Endodermal cell (in vitro differentiated cells): ENCODE results near the gene UPF3A. TPM values are rescaled to one million over a fixed set of nuclear protein-coding genes. Genes with fewer than 3 reads are reported as not detected.

Experiments
- DNase-seq: peaks from one replicate; pipeline ENCODE4 v3.0.0-alpha.2; 2017
- H3K27ac ChIP-seq: 2 replicates; pipeline ENCODE4 v1.5.1; 2013; ENCODE audit warnings: mild to moderate bottlenecking, low read depth, low read length, moderate library complexity
- H3K27me3 ChIP-seq: 2 replicates; pipeline ENCODE4 v1.6.1; 2013; ENCODE audit warnings: mild to moderate bottlenecking, low read length, moderate library complexity; ENCODE audit not compliant: insufficient read depth, control insufficient read depth, poor library complexity, severe bottlenecking
- H3K36me3 ChIP-seq: 2 replicates; pipeline ENCODE4 v1.7.0; 2013; ENCODE audit warnings: mild to moderate bottlenecking, low read length, moderate library complexity; ENCODE audit not compliant: control insufficient read depth, insufficient read depth
- H3K4me1 ChIP-seq: one replicate; pipeline ENCODE4 v1.7.0; 2013; ENCODE audit warnings: low read length; ENCODE audit not compliant: control insufficient read depth, insufficient read depth
- H3K4me3 ChIP-seq: 2 replicates; pipeline ENCODE4 v1.5.1; 2013; ENCODE audit warnings: mild to moderate bottlenecking, low read length, moderate library complexity
- H3K9ac ChIP-seq: 2 replicates; pipeline ENCODE4 v1.6.1; 2013; ENCODE audit warnings: mild to moderate bottlenecking, low read length, moderate library complexity; ENCODE audit not compliant: poor library complexity, severe bottlenecking; ENCODE audit errors: extremely low read depth
- H3K9me3 ChIP-seq: 2 replicates; pipeline ENCODE4 v1.6.1; 2013; ENCODE audit warnings: mild to moderate bottlenecking, low read length, moderate library complexity; ENCODE audit not compliant: control insufficient read depth
- H3K27ac Mint-ChIP-seq: 2 replicates; pipeline ENCODE4 v1.8.0; 2020; ENCODE audit warnings: mixed read lengths
- H3K27me3 Mint-ChIP-seq: 2 replicates; pipeline ENCODE4 v1.8.0; 2021; ENCODE audit warnings: mild to moderate bottlenecking, mixed read lengths; ENCODE audit not compliant: insufficient read depth
- H3K36me3 Mint-ChIP-seq: 2 replicates; pipeline ENCODE4 v1.8.0; 2020; ENCODE audit warnings: low read depth, mixed read lengths
- H3K4me1 Mint-ChIP-seq: 2 replicates; pipeline ENCODE4 v1.8.0; 2020; ENCODE audit warnings: mixed read lengths
- H3K4me3 Mint-ChIP-seq: 2 replicates; pipeline ENCODE4 v1.8.0; 2020; ENCODE audit warnings: mild to moderate bottlenecking, moderate library complexity, mixed read lengths
- H3K9me3 Mint-ChIP-seq: 2 replicates; pipeline ENCODE4 v1.8.0; 2020; ENCODE audit warnings: mild to moderate bottlenecking, mixed read lengths
- CTCF ChIP-seq: fragments of 200-600 bp; sonication (generic); conservative IDR thresholded peaks from 2 replicates; pipeline ENCODE4 v1.5.0; 2021; ENCODE audit warnings: antibody characterized with exemption, mild to moderate bottlenecking
- WGBS, 2 experiments: methylation state at CpG; one replicate each; pipeline versions ENCODE4 v1.1.5 to v1.1.7; 2013; ENCODE audit warnings: missing lambda C conversion rate in 2 of 2, mixed read lengths in 1 of 2; ENCODE audit not compliant: insufficient coverage in 1 of 2, insufficient read length in 1 of 2; 5-methylcytosine and 5-hydroxymethylcytosine counted together
- total RNA-seq, 2 donors: library from RNA; stranded (reverse); fragmentation: NEBNext Ultra II Directional in 1 of 2; extraction: Animal tissue kit (Norgen Biotek cat#: 25700) in 1 of 2; gene quantifications; 2 replicates in 1 of 2; 3 replicates in 1 of 2; pipeline ENCODE4 v1.2.1, GENCODE V29; 2021

UPF3A gene
- total RNA-seq, 2 donors from 2014 or later, result 56.5 to 81.2 TPM

GRCh38 chr13:114318624-114319023 is 37.2 kb downstream of the UPF3A start:
- no peaks in the 10 kb centered on the region for H3K4me1 ChIP-seq
- TF ChIP-seq CTCF, result no peak
- H3K27me3 ChIP-seq, result no peaks in the 10 kb centered on the region
- no peaks in the 10 kb centered on the region for H3K27me3 Mint-ChIP-seq
- peaks cover 13% of the 10 kb centered on the region for H3K4me1 Mint-ChIP-seq
- H3K36me3 ChIP-seq, result peaks cover 34% of the 10 kb centered on the region
- H3K9me3 Mint-ChIP-seq, result no peaks in the 10 kb centered on the region
- no peak overlapping the region for H3K4me3 ChIP-seq
- no peak overlapping the region for H3K9ac ChIP-seq
- no peak overlapping the region for H3K27ac Mint-ChIP-seq
- no peaks in the 10 kb centered on the region for H3K9me3 ChIP-seq
- no peak for DNase-seq
- WGBS, 2 experiments, result 100% methylated on average over 1 of the region's 1 CpG; no CpG with 5 or more reads in 1 of the 2 experiments
- no peak overlapping the region for H3K27ac ChIP-seq
- H3K4me3 Mint-ChIP-seq, result no peak overlapping the region
- peaks cover 42% of the 10 kb centered on the region for H3K36me3 Mint-ChIP-seq

- no peak for TF ChIP-seq CTCF
- H3K27ac ChIP-seq, result no peak overlapping the region
- DNase-seq, result no peak
- no peaks in the 10 kb centered on the region for H3K27me3 Mint-ChIP-seq
- no peak overlapping the region for H3K9ac ChIP-seq
- no peaks in the 10 kb centered on the region for H3K9me3 ChIP-seq
- H3K4me3 ChIP-seq, result no peak overlapping the region
- H3K9me3 Mint-ChIP-seq, result no peaks in the 10 kb centered on the region
- H3K4me1 Mint-ChIP-seq, result peaks cover 13% of the 10 kb centered on the region
- WGBS, 2 experiments, result 95 to 97% methylated on average over 3 of the region's 3 CpGs
- no peaks in the 10 kb centered on the region for H3K27me3 ChIP-seq
- no peaks in the 10 kb centered on the region for H3K4me1 ChIP-seq
- H3K36me3 ChIP-seq, result peaks cover 43% of the 10 kb centered on the region
- peaks cover 50% of the 10 kb centered on the region for H3K36me3 Mint-ChIP-seq
- H3K27ac Mint-ChIP-seq, result no peak overlapping the region
- H3K4me3 Mint-ChIP-seq, result no peak overlapping the region
Observed at GRCh38 chr13:114319441-114319913, 38.1 kb downstream of the UPF3A start.

GRCh38 chr13:114320065-114320464 is 38.7 kb downstream of the UPF3A start:
- H3K9me3 Mint-ChIP-seq, result no peaks in the 10 kb centered on the region
- Histone ChIP-seq H3K27ac (no peak overlapping the region), H3K4me3 (no peak overlapping the region), H3K9ac (no peak overlapping the region), H3K27me3 (no peaks in the 10 kb centered on the region), H3K4me1 (no peaks in the 10 kb centered on the region), H3K9me3 (no peaks in the 10 kb centered on the region), H3K36me3 (peaks cover 49% of the 10 kb centered on the region)
- no peak for TF ChIP-seq CTCF
- H3K4me1 Mint-ChIP-seq, result peaks cover 10% of the 10 kb centered on the region
- no peak for DNase-seq
- H3K27ac Mint-ChIP-seq, result no peak overlapping the region
- H3K36me3 Mint-ChIP-seq, result peaks cover 56% of the 10 kb centered on the region
- H3K27me3 Mint-ChIP-seq, result no peaks in the 10 kb centered on the region
- no peak overlapping the region for H3K4me3 Mint-ChIP-seq
